ENCODE results near the gene UQCC5. TPM values are rescaled to one million over a fixed set of nuclear protein-coding genes. Genes with fewer than 3 reads are reported as not detected.

Gene UQCC5
- 19.0 and 22.8 TPM in 2 replicates for total RNA-seq (ENCODE audit: low replicate concordance)
- long read RNA-seq, partial matches to known transcripts = 0 of 8 reads
- long read RNA-seq, other reads (novel, unspliced or antisense) = 3 of 8 reads

- TF ChIP-seq CTCF (conservative IDR thresholded peaks at IDR 0.05) = no peak
- H3K27me3 Mint-ChIP-seq = no peaks in the 10 kb centered on the region
- peak; percentile 97 for DNase-seq (ENCODE audit: extremely low spot score, unreplicated experiment)
- H3K4me3 Mint-ChIP-seq = peak within 1 kb of the TSS; percentile 99
- H3K9me3 Mint-ChIP-seq = no peaks in the 10 kb centered on the region
- H3K4me1 Mint-ChIP-seq (ENCODE audit: unreplicated experiment) = peaks cover 35% of the 10 kb centered on the region
- H3K36me3 Mint-ChIP-seq = peaks cover 17% of the 10 kb centered on the region
- peak within 1 kb of the TSS; percentile 98 for H3K27ac Mint-ChIP-seq
These were observed at the start of gene UQCC5 for GRCh38 chr3:52536369-52537164. TSS of gene UQCC5 (plus strand) at chr3:52536605. CDS start at chr3:52536756, 151 bp downstream.

- H3K4me1 Mint-ChIP-seq (ENCODE audit: unreplicated experiment) = peaks cover 25% of the 10 kb centered on the region
- H3K27ac Mint-ChIP-seq = no peak overlapping the region
- no peaks in the 10 kb centered on the region for H3K27me3 Mint-ChIP-seq
- no peak for DNase-seq (ENCODE audit: extremely low spot score, unreplicated experiment)
- H3K36me3 Mint-ChIP-seq = peaks cover 3% of the 10 kb centered on the region
- TF ChIP-seq CTCF (conservative IDR thresholded peaks at IDR 0.05) = no peak
- H3K9me3 Mint-ChIP-seq = no peaks in the 10 kb centered on the region
- no peak overlapping the region for H3K4me3 Mint-ChIP-seq
These were observed 49.2 kb upstream of the UQCC5 start for GRCh38 chr3:52487050-52487787.

- Mint-ChIP-seq H3K27ac (no peak overlapping the region), H3K4me1 (ENCODE audit: unreplicated experiment) (peaks cover 17% of the 10 kb centered on the region), H3K36me3 (peaks cover 9% of the 10 kb centered on the region), H3K4me3 (no peak overlapping the region), H3K9me3 (no peaks in the 10 kb centered on the region), H3K27me3 (no peaks in the 10 kb centered on the region)
- DNase-seq (ENCODE audit: extremely low spot score, unreplicated experiment) = no peak
- TF ChIP-seq CTCF (conservative IDR thresholded peaks at IDR 0.05) = no peak
These were observed 48.4 kb upstream of the UQCC5 start for GRCh38 chr3:52487788-52488691.

GRCh38 chr3:52488746-52489145 is 47.7 kb upstream of the UQCC5 start:
- no peak overlapping the region for H3K4me3 Mint-ChIP-seq
- no peaks in the 10 kb centered on the region for H3K9me3 Mint-ChIP-seq
- H3K4me1 Mint-ChIP-seq (ENCODE audit: unreplicated experiment) = peaks cover 10% of the 10 kb centered on the region
- no peak for DNase-seq (ENCODE audit: extremely low spot score, unreplicated experiment)
- H3K27ac Mint-ChIP-seq = no peak overlapping the region
- no peaks in the 10 kb centered on the region for H3K27me3 Mint-ChIP-seq
- peaks cover 6% of the 10 kb centered on the region for H3K36me3 Mint-ChIP-seq
- TF ChIP-seq CTCF (conservative IDR thresholded peaks at IDR 0.05) = no peak

GRCh38 chr3:52489453-52489852 is 47.0 kb upstream of the UQCC5 start:
- H3K9me3 Mint-ChIP-seq = no peaks in the 10 kb centered on the region
- no peak overlapping the region for H3K27ac Mint-ChIP-seq
- peaks cover 6% of the 10 kb centered on the region for H3K4me1 Mint-ChIP-seq (ENCODE audit: unreplicated experiment)
- no peak for TF ChIP-seq CTCF (conservative IDR thresholded peaks at IDR 0.05)
- DNase-seq (ENCODE audit: extremely low spot score, unreplicated experiment) = no peak
- no peaks in the 10 kb centered on the region for H3K27me3 Mint-ChIP-seq
- H3K36me3 Mint-ChIP-seq = peaks cover 6% of the 10 kb centered on the region
- H3K4me3 Mint-ChIP-seq = no peak overlapping the region
